CD1c-positive myeloid dendritic cell (primary cell): ENCODE data around the gene PLXND1.
"Not testable (repeated sequence)": the region's sequence is repeated elsewhere in the genome, so short reads cannot be mapped to it uniquely, and the experiment has no call there.

Experiments
- DNase-seq: peaks from one replicate; pipeline ENCODE4 v3.0.0-alpha.2; 2016; ENCODE audit errors: extremely low spot score

PLXND1 gene

DNA sequence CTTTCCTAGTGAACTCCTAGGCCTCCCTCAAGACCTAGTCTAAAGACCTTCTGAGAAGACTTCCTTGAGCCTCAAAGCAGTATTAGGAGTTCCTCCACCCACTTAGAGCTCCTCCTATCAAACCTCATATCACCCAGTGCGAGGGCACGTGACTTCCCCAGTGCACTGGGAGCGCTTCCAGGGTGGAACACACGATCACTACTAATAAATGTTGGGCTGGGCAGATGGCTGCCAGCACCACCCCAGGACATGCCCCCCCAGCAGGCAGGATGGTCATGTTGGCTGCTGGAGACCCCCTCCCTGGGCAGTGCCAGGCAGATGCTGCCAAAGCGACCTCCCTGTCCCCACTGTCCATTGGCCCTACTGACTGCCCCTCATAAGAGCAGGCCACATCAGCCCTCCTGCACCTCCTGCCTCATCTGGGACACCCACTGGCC, 8.5 kb upstream of the PLXND1 start:
- peak; percentile 74 for DNase-seq

DNA sequence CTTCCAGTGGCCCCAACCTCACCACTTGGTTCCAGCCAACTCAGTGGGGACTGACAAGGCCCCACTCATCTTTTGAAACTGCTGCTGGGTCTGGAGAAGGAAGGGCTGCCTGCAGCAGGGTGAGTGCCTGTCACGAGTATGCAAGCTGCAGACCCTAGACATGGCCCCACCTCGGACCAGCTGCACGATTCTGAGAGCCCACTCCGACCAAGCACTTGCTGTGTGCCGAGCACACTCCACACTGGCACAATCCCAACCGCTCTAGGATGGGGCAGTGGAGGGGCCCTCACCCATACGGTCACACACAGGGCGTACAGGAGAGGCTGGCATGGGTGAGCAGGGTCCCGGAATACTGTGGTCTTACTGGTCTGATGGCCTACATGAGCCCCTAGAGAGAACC, 8.0 kb upstream of the PLXND1 start:
- DNase-seq = no peak

DNA sequence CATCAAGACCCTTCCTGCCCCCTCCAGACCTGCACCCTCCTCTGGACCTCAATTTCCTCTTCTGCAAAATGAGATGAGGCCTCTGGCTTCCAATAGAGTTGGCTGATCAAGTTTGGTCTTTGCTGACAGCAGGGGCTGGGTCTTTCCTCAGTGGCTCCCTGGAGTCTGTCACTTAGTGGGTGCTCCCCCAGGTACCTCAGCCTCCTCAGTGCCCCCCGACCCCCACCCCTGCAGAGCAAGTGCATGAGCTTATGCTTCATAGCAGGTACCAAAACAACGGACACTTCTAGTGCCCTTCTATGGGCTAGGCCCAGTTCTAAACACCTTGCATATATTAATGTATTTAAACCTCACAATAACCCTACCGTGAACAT, 6.9 kb upstream of the PLXND1 start:
- DNase-seq = no peak

DNA sequence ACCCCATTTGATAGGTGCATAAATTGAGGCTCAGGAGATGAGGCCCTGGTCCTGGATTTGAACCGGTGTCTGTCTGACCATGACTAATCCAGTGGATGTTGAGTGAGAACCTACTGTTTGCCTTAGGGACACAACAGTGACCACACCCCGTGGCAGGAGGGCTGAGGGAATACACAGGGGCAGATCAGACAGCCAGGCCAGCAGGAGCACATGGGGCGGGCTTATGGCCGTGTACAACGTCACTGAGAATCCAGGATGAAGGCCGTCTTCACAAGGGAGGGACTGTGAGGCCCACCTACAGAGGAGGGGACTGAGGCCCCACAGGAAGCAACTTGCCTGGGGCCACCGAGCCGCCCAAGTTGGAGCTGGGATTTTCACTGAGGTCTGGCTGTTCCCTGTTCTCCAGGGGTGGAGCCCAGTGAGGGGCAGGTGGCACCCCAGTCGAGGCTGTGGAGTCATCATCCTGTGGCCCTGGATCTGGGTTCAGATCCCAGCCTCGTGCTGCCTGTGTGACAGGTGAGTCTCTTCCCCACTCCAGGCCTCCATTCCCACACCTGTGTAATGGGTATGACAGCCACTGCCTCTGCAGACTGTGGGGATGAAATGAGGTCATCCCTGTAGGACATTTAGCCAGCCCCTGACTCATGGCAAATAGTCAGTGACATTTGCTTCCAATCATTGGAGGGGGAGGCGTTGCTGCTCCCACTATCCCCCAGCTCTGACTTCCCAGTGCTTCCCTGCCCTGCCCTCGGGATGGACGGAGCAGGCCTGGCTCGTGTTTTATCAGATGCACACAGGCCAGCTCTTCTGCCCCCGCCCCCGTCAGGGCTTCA, 6.3 kb upstream of the PLXND1 start:
- DNase-seq = no peak

DNA sequence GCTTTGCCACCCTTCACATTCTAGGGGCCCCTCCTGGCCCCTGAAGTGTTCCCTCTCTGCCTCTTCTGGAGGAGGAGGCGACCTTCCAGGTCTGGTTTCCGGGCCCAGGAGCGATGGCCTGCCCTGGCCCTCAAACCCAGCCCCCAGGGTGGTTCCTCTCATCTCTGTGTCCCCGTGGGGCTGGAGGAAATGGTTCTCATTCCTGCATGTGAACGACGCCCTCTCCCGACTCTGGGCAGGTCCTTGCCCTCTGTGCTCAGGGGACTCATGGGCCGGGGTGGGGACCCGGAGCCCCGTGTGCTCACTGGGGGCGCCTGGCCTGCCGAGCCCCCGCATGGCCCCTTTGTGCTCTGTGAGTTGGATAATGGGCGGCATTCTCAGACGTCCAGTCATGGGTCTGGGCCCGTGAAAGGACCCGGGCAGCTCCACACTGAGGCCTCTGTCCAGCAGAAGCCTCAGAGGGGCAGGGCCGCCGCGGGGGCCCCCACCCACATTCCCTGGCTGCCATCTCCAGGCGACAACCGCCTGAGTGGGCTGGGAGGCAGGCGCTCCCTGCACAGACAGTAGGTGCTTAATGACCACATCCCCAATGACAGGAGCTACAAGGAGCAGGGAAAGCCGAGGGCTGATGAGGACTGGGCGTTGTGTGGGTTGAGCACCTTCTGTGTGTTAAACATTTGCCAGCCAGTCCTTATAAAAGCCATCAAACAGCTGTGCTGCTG, 5.5 kb upstream of the PLXND1 start:
- peak; percentile 23 for DNase-seq

DNA sequence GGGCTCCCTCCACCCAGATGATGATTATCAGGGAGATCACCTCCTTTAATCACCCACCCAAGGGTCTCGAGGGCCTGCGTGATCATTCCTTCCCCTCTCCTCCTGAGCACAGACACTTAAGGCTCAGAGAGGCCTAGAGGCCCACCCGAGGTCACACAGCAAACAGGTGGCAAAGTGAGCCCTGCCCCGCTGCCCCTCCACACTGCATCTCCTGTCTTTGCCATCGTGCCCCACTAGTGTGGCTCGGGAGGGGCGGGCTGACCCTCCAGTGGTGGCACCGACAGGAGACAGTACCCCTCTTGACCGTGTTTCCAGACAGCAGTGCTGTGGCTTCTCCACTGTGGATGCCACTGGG, 4.9 kb upstream of the PLXND1 start:
- no peak for DNase-seq

DNA sequence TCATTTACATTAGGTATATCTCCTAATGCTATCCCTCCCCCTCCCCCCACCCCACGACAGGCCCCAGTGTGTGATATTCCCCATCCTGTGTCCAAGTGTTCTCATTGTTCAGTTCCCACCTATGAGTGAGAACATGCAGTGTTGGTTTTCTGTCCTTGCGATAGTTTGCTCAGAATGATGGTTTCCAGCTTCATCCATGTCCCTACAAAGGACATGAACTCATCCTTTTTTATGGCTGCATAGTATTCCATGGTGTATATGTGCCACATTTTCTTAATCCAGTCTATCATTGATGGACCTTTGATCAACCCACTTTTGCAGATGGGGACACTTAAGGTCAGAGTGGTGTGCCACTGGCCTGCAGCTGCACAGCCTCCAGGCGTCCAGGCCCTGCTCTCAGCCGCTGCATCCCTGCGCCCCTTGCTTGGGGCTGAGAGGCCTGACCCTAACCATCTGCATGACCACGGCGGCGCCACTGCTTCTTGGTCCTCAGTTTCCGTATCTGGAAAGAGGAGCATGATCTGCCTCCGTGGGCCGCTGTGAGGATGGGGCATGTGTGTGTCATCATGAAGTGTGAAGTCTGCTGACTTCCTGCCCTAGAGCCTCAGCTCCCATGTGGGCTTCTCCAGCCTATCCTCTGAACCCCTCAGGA, 4.4 kb upstream of the PLXND1 start:
- DNase-seq = not testable (repeated sequence)

DNA sequence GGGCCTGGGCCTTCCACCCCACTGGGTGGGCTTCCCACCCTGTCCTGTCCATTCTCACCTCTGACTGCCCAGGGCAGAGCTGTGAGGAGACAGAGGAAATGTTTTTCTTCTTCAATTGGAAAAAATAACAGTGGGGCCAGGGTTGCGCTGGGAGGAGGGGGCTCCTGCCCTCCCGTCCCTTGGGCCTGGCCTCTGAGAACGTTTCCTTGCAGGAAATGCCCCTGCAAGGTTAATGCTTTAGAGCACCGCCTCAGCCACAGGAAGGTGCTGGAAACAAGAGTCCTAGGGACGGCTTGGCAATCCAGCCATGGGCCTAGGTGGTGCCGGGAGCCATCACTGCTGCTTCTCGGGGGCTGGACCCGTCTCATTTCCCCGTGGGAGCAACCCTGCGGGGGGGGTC, 3.8 kb upstream of the PLXND1 start:
- DNase-seq = no peak

DNA sequence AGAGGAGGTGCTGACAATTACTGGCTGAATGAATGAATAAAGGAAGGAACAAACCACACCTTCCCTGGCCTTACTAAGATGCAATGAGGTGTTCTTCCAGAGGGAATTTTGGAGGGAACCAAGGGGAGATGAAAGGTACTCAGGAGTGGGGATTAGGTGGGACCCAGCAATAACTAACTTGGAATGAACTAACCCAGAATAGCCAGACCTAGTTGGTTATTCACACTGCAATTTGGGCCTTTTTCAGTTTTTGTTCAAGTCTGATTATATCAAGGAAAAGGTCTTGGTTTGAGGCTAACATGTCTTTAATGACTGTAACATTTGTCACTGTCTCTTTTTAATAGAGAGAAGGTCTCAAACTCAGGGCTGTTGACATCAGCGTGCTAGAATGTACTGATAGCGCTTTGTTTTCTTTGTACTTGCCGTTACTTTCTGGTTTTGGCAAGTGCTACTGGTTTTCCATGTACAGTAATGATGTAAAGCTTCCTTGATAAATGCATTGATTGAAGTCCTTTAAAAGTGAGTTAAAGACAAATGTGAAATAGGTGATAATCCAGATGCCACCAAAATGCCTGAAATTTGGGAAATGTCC, 3.2 kb upstream of the PLXND1 start:
- no peak for DNase-seq

DNA sequence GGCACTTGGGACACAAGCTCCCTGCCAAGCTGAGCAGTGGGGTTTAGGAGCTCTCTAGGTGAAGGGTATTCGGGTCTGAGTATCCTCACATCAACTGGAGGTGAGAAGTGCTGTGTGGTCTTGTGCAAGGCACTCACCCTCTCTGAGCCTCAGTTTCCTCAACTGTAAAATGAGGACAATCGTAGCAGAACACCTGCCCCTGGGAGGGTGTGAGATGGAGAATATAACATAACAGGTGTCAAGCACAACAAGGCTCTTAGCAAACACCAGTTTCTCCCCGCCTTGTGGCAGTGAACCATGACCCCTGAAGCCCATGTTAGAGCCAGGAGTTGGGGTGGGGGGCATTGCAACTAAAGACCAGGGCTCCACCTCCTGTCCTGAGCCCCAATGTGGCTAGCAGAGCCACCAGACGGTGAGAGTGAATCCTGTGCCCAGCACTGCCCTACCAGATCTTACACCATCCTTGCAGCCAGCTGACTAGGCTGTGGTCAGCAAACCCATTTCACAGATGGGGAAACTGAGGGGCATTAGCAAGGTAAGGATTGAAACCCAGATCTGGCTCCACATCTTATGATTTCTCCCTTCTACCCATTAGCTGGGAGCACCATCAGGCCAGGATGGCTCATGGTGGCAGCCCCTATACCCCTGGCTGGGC, 2.6 kb upstream of the PLXND1 start:
- DNase-seq = no peak

DNA sequence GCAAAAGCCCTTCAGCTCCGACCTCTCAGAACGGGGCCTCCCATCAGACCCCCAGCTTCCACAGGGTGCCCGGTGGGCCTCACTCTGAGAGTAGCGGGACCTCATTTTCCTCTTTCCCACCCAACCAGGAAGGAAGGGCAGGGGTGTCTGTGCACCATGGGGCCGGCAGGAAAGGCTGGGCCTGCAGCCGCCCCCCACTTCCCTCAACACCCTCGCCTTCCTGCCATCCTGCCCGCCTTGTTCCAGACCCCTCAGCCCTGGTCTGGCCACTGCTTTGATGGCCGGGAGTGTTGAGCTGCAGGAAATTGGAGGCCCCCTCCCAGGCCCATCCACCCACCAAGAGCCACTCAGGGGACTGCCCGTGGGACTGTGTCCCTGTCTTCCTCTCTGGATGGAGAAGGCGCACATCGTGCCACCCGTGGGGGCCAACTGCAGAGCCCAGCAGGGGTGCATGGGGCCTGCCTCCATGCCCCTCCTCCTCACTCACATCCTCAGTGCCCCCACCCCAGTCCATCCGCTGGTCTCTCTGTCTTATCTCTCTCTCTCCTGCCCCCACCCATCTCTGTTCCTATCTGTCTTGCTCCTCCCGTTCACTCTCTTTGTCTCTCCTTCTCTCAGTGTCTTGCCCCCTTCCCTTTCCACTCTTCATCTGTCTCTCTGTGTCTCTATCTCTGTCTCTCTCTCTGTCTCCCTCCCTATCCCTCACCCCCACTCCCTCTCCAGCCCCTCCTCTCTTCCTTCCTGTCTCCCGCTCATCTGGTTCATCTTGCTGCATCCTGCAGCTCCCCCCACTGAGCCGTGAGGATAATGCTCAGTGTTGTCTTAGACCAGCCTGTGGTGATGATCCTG, 1.8 kb upstream of the PLXND1 start:
- no peak for DNase-seq

DNA sequence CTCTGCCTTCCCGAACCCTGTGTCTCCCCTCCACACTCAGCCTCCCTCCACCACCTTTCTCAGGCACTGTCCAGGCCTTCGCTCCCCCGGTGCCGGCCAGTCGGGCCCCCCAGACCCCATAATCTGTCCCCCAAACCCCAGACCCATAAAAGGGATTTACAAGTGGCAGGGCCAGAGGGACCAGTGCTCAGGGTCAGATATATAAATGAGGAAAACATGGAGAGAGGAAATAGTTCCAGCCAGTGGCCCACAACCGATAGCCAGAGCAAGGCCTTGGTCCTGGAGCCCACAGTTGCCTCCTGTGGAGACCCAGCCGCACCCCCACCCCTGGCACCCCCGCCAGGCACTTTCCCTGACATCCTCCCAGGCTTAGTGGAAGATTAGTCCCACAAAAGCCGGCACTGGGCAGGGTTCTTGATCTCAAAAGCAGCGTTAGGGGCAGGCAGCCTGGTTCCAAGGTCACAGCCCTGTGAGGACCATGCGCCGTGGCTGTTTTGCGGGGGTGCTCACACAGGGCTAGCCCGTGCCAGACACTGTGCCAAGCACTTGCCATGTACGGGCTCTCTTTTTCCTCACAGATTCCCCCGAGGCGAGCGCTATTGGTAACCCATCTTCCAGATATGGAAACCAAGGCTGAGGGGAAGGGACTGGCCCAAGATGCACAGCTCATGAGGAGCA, 1.1 kb upstream of the PLXND1 start:
- no peak for DNase-seq

DNA sequence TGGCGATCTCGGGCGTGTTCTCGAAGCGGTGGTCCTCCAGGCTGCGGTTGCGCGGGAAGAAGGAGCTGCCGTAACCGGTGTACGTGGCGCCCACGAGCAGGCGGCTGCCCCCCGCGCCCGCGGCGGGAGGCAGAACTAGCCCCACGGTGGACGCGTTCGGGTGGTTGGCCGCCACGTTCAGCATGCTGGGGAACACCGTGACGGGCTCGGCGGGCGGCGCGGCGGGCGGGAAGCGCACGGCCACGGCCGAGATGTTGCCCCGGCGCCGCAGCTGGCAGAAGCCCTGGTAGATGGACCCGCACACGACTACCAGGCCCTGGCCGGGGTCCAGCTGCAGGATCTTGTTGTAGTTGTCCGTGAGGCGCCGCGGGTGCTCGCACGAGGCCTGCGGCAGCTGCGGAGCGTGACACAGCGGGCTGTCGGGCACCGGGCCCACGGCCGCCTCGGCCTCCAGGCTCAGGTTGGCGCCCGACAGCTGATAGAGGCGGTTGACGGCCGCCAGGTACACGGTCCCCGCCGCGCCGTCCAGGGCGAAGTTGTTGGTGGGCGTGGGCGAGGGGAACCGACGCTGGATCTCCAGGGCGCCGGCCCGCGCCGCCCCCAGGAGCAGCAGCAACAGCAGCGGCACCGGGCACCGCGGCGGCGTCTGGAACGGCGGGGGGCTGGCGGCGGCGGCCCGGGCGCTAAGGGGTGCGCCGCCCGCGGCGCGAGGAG, 397 bp downstream of the PLXND1 start:
- peak; percentile 64 for DNase-seq

DNA sequence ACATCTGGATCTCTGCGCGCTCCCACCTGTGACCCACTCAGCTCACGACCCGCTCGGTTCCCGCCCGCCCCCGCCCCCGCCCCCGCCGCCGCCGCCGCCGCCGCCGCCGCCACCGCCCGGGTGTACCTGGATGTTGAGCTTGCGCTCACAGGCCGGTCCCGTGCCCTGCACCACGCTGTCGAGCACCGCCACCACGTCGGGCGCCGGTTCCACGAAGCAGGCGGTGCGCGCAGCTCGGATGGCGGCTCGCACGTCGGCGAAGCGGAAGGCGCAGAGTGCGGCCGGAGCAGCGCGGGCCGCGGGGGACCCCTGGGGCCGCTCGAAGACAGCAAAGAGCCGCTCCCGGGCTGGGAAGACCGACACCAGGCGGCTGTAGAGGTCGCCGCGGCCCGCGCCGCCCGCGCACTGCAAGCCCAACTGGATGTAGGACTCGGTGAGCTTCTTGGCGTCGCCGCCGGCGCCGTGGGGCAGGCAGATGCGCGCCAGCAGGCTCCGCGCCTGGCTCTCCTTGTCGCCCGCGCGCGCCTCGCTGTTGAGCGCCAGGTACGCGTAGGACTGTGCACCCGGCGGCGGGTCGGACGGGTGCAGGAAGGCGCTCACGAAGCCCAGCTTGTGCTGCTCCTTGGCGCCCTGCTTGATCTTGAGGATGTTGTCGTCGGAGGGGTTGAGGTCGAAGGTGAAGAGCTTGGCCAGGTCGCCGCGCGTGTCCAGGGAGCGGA, 1.1 kb downstream of the PLXND1 start:
- DNase-seq = peak; percentile 53

DNA sequence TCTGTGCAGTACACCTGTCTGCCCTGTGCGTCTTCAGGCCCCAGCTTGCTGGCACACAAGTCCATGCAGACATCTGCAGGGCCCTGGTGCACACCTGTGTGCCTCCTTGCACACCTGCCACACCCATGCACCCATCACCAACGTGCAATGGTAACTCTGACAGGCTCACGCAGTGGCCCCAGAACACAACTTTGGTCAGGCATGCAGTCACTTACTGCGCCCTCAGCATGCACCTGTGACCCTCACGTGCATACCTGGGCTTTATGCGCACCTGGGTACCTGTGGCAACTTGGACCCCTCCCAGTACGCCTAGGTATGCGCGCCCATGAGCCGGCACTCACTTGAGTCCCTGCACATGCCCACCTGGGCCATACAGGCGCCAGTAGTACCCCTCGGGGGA, 1.7 kb downstream of the PLXND1 start:
- DNase-seq = no peak

DNA sequence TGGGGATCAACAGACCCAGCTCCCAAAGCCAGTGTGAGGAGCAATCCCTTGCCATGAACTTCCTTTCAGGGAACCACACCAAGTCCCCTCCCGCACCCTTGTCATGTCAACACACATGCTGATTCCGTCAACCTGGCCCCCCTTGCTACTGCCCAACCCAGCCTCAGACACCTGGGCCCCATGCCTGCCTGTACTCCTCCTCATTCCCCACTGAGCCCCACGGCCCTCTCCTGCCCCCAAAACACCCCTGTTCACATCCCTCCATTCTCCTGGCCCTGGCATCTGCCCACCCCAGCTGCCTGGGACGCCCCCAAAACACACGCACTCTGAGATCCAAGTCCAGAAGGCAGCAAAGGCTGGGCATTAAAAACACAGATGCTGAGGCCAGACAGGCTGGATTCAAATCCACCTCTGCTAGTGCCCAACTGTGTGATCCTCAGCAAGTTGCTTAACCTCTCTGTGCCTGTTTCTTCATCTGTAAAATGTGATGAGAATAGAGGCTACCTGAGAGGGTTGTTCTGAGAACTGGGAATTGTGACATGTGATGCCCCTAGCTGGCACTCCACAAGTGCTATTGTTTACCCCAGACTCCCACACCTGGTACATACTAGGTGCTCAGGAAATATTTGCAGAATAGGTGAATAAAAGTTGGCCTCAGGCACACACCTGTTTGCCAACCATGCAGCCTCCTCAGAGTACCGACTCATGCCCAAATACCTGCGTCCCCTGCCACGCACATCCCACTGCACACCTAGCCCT, 2.3 kb downstream of the PLXND1 start:
- DNase-seq = no peak

DNA sequence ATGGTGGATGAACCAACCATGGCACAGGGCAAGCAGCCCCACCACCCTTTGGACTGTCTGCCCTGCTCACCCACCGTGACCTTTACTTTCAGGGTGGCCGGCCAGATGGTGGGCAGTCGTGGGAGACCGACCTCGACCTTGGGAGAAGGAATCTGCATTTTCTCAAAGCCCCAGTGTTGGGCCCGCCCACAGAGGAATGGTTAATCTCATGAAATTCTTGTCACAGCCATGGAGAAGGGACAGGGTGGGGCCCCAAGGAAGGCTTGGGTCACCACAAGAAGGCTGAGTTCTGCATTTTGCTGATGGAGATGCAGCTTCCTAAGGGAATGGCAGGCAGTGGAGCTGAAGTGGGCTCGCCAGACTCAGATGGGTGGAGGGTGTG, 2.9 kb downstream of the PLXND1 start:
- DNase-seq = peak; percentile 62
